ENCODE measurements around the gene GPR137C. TPM values are rescaled to one million over a fixed set of nuclear protein-coding genes. Genes with fewer than 3 reads are reported as not detected.

Gene GPR137C
- polyA plus RNA-seq, 1 donor, result 4.2 TPM

GRCh38 chr14:52663850-52664249 is 111.2 kb downstream of the GPR137C start:
- DNase-seq (ENCODE audit: low read depth), result no peak

GRCh38 chr14:52678591-52678990 is 126.0 kb downstream of the GPR137C start:
- DNase-seq (ENCODE audit: low read depth), result no peak

- no peak for DNase-seq (ENCODE audit: low read depth)
Observed at GRCh38 chr14:52683985-52684520, 131.4 kb downstream of the GPR137C start.

GRCh38 chr14:52686176-52686575 is 133.5 kb downstream of the GPR137C start:
- DNase-seq (ENCODE audit: low read depth), result no peak

Other genes starting within 250 kb of the GPR137C start
- 0.72 TPM for gene PTGER2, start 238.5 kb upstream of the GPR137C start, polyA plus RNA-seq (ENCODE audit: insufficient read length)
- gene TXNDC16, start 331 bp upstream of the GPR137C start, polyA plus RNA-seq (ENCODE audit: insufficient read length), result 5.0 TPM
- 16.4 TPM for gene ERO1A, start 142.7 kb downstream of the GPR137C start, polyA plus RNA-seq (ENCODE audit: insufficient read length)
- 103 TPM for gene PSMC6, start 154.4 kb downstream of the GPR137C start, polyA plus RNA-seq (ENCODE audit: insufficient read length)
- gene STYX, start 177.3 kb downstream of the GPR137C start, polyA plus RNA-seq (ENCODE audit: insufficient read length), result 14.2 TPM
- gene GNPNAT1, start 238.8 kb downstream of the GPR137C start, polyA plus RNA-seq (ENCODE audit: insufficient read length), result 14.1 TPM